KMS-11 (cell line): ENCODE results near the gene LARGE1.

Experiments used
- H2AFZ ChIP-seq: fragments of 200-600 bp; sonication (generic); 2 replicates; pipeline ENCODE4 v1.6.1; 2016; ENCODE audit warnings: antibody characterized with exemption, mixed run types, low read depth
- H3K27ac ChIP-seq: fragments of 200-600 bp; sonication (generic); 2 replicates; pipeline ENCODE4 v1.6.1; 2016; ENCODE audit warnings: mild to moderate bottlenecking, mixed run types
- H3K27me3 ChIP-seq: fragments of 200-600 bp; sonication (generic); 2 replicates; pipeline ENCODE4 v1.6.1; 2017; ENCODE audit warnings: mild to moderate bottlenecking, low read depth, mixed run types, moderate library complexity; ENCODE audit not compliant: insufficient read depth
- H3K36me3 ChIP-seq: fragments of 200-600 bp; sonication (generic); 2 replicates; pipeline ENCODE4 v1.6.1; 2017; ENCODE audit warnings: mild to moderate bottlenecking, mixed run types; ENCODE audit not compliant: insufficient read depth
- H3K4me1 ChIP-seq: fragments of 200-600 bp; sonication (generic); 2 replicates; pipeline ENCODE4 v1.6.1; 2016; ENCODE audit warnings: mild to moderate bottlenecking, low read depth, mixed run types; ENCODE audit not compliant: poor library complexity, severe bottlenecking
- H3K4me2 ChIP-seq: fragments of 200-600 bp; sonication (generic); 2 replicates; pipeline ENCODE4 v1.7.0; 2016; ENCODE audit warnings: mild to moderate bottlenecking, mixed run types
- H3K4me3 ChIP-seq: fragments of 200-600 bp; sonication (generic); IDR thresholded peaks from 2 replicates; pipeline ENCODE4 v1.6.1; 2017; ENCODE audit warnings: low read depth, low read length, mixed read lengths; ENCODE audit not compliant: insufficient read depth
- H3K79me2 ChIP-seq: fragments of 200-600 bp; sonication (generic); 2 replicates; pipeline ENCODE4 v1.6.1; 2016; ENCODE audit warnings: low read depth, mixed run types; ENCODE audit not compliant: insufficient read depth
- H3K9ac ChIP-seq: fragments of 200-600 bp; sonication (generic); 2 replicates; pipeline ENCODE4 v1.6.1; 2016; ENCODE audit warnings: mild to moderate bottlenecking, mixed run types
- H4K20me1 ChIP-seq: fragments of 200-600 bp; sonication (generic); 2 replicates; pipeline ENCODE4 v1.6.1; 2016; ENCODE audit warnings: mild to moderate bottlenecking, mixed run types; ENCODE audit not compliant: insufficient read depth
- TF ChIP-seq, protein P1 (sequence below): fragments of 200-600 bp; sonication (generic); conservative IDR thresholded peaks from 2 replicates; pipeline ENCODE4 v1.6.1; 2017; ENCODE audit warnings: low read depth, mild to moderate bottlenecking, antibody characterized with exemption, low read length, moderate library complexity, mixed read lengths

LARGE1 gene

DNA sequence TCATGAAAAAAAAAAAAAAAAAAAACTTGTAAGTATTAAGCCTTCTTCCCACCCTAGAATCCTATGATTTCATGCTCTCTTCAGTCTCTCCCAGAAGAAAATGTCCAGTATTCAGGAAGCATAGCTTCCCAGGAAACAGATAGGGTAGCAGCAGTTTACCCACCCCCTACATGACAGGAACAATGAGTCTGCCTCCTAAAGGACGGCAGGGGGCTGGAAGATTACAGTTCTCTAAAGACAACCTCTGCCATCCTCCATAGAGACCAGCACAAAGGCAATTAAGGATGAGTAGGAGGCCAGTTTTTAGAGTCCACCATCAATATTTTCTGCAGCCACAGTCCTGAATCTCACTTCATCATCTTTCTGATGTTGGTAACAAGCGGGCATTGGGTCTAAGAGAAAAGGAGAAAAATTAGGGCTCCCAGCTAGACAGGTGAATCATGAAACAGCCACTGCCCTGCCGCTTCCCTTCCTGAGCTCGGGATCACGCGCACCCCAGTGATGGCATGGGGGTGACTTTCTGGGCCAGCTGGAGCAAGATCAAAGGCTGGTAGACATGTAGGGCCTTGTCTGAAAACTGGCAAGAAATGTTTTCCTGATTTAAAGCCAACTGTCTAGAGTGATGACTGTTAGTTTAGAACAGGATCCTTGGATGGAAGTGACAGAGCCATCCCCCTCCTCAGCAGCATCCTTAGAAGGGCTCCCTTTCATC is 322.8 kb downstream of the LARGE1 start:
- no peaks in the 10 kb centered on the region for H3K36me3 ChIP-seq

DNA sequence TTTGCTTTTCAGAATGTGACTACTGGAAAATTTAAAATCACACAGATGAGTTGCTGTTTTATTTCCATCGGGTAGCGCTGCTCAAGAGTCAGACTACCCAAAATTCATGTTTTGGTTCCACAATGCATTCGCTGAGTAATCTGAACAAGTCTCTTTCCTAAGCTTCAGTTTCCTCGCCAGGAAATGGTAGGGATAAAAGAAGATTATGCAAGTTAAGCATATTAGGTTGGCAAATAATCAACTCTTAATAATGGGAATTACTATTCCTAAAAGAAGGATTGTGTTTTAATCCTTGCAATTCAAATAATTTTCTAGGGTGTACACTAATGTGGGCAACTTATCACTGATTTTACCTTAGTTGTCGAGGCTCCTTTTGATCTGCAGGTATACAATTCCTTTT is 326.5 kb downstream of the LARGE1 start:
- H3K27me3 ChIP-seq: no peaks in the 10 kb centered on the region
- no peak overlapping the region for H2AFZ ChIP-seq
- TF ChIP-seq, protein P1, sequence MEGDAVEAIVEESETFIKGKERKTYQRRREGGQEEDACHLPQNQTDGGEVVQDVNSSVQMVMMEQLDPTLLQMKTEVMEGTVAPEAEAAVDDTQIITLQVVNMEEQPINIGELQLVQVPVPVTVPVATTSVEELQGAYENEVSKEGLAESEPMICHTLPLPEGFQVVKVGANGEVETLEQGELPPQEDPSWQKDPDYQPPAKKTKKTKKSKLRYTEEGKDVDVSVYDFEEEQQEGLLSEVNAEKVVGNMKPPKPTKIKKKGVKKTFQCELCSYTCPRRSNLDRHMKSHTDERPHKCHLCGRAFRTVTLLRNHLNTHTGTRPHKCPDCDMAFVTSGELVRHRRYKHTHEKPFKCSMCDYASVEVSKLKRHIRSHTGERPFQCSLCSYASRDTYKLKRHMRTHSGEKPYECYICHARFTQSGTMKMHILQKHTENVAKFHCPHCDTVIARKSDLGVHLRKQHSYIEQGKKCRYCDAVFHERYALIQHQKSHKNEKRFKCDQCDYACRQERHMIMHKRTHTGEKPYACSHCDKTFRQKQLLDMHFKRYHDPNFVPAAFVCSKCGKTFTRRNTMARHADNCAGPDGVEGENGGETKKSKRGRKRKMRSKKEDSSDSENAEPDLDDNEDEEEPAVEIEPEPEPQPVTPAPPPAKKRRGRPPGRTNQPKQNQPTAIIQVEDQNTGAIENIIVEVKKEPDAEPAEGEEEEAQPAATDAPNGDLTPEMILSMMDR: no peak
- H4K20me1 ChIP-seq: no peaks in the 10 kb centered on the region
- no peak overlapping the region for H3K9ac ChIP-seq
- no peaks in the 10 kb centered on the region for H3K79me2 ChIP-seq
- H3K4me2 ChIP-seq: no peak overlapping the region
- no peak overlapping the region for H3K27ac ChIP-seq
- H3K4me3 ChIP-seq: no peak overlapping the region
- no peaks in the 10 kb centered on the region for H3K36me3 ChIP-seq
- no peaks in the 10 kb centered on the region for H3K4me1 ChIP-seq

More for the DNA sequence above, 322.8 kb downstream of the LARGE1 start:
- TF ChIP-seq, protein P1: no peak
- H3K4me2 ChIP-seq: no peak overlapping the region
- no peak overlapping the region for H3K9ac ChIP-seq
- H4K20me1 ChIP-seq: no peaks in the 10 kb centered on the region
- H2AFZ ChIP-seq: no peak overlapping the region
- H3K4me1 ChIP-seq: no peaks in the 10 kb centered on the region
- no peaks in the 10 kb centered on the region for H3K27me3 ChIP-seq
- H3K27ac ChIP-seq: no peak overlapping the region
- H3K4me3 ChIP-seq: no peak overlapping the region
- no peaks in the 10 kb centered on the region for H3K79me2 ChIP-seq

DNA sequence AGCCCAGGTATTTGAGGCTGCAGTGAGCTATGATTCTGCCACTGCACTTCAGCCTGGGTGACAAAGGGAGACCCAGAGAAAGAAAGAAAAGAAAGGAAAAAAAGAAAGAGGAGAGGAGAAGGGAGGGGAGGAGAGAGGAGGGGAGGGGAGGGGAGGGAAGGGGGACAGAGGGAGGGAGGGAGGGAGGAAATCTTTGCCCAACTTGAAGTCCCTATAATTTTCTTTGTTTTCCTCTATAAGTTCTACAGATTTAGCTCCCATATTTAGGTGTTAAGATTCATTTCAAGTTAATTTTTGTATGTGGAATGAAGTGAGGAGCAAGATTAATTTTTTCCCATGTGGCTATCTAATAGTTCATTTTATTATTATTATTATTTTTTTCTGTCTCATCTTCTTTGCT is 328.3 kb downstream of the LARGE1 start:
- no peaks in the 10 kb centered on the region for H3K36me3 ChIP-seq
- no peaks in the 10 kb centered on the region for H3K27me3 ChIP-seq
- TF ChIP-seq, protein P1: no peak
- H3K4me2 ChIP-seq: no peak overlapping the region
- no peak overlapping the region for H2AFZ ChIP-seq
- no peaks in the 10 kb centered on the region for H4K20me1 ChIP-seq
- no peak overlapping the region for H3K4me3 ChIP-seq
- H3K27ac ChIP-seq: no peak overlapping the region
- no peaks in the 10 kb centered on the region for H3K4me1 ChIP-seq
- H3K79me2 ChIP-seq: no peaks in the 10 kb centered on the region
- H3K9ac ChIP-seq: no peak overlapping the region

DNA sequence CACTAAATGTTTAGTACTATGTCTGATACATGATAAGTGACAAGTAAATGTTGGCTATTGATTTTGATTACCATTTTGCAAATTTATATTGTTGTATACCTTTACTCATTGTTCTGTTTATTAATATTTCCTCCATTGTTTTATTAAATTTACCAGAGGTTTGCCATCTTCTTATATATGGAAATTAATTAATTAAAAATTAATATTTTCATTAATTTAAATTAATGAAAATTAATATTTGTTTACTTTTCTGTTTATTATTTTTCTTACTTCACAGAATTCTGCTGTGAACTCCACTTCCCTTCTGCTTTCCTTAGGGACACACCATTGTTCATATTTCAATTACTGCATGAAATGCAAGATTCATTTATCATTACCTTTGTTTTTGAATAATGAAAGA is 331.0 kb downstream of the LARGE1 start:
- no peaks in the 10 kb centered on the region for H3K36me3 ChIP-seq
- TF ChIP-seq, protein P1: no peak
- no peak overlapping the region for H3K4me2 ChIP-seq
- H3K9ac ChIP-seq: no peak overlapping the region
- H4K20me1 ChIP-seq: no peaks in the 10 kb centered on the region
- H3K27ac ChIP-seq: no peak overlapping the region
- no peaks in the 10 kb centered on the region for H3K79me2 ChIP-seq
- H3K27me3 ChIP-seq: no peaks in the 10 kb centered on the region
- H3K4me3 ChIP-seq: no peak overlapping the region
- no peak overlapping the region for H2AFZ ChIP-seq
- H3K4me1 ChIP-seq: no peaks in the 10 kb centered on the region
